Retinal pigment epithelial cell (primary cell): ENCODE data around the gene CCDC18.
"Not testable (repeated sequence)": the region's sequence is repeated elsewhere in the genome, so short reads cannot be mapped to it uniquely, and the experiment has no call there.

Experiments used
- DNase-seq: peaks from one replicate; pipeline ENCODE4 v3.0.0-alpha.2; 2010; ENCODE audit warnings: low read depth
- H3K4me3 ChIP-seq: 2 replicates; pipeline ENCODE4 v1.5.1; 2011; ENCODE audit warnings: mild to moderate bottlenecking, low read length, control low read depth, moderate library complexity
- TF ChIP-seq, protein P1 (sequence below): conservative IDR thresholded peaks from 2 replicates; pipeline ENCODE4 v1.5.1; 2011; ENCODE audit warnings: low read depth, low read length, control low read depth, inconsistent platforms

CCDC18 gene

DNA sequence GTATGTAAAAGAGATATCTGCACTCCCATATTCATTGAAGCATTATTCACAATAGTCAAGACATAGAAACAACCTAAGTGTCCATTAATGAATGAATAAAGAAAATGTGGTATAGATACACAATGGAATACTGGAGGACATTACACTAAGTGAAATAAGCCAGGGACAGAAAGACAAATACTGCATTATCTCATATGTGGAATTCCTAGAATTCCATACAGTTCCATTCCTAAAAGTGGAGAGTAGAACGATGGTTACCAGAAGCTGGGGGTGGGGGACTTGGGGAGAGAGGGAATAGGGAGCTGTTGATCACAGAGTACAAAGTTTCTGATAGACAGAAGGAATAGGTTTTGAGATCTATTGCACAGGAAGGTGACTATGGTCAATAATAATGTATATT is 7.7 kb upstream of the CCDC18 start:
- DNase-seq: no peak
- TF ChIP-seq, protein P1, sequence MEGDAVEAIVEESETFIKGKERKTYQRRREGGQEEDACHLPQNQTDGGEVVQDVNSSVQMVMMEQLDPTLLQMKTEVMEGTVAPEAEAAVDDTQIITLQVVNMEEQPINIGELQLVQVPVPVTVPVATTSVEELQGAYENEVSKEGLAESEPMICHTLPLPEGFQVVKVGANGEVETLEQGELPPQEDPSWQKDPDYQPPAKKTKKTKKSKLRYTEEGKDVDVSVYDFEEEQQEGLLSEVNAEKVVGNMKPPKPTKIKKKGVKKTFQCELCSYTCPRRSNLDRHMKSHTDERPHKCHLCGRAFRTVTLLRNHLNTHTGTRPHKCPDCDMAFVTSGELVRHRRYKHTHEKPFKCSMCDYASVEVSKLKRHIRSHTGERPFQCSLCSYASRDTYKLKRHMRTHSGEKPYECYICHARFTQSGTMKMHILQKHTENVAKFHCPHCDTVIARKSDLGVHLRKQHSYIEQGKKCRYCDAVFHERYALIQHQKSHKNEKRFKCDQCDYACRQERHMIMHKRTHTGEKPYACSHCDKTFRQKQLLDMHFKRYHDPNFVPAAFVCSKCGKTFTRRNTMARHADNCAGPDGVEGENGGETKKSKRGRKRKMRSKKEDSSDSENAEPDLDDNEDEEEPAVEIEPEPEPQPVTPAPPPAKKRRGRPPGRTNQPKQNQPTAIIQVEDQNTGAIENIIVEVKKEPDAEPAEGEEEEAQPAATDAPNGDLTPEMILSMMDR: no peak
- no peak overlapping the region for H3K4me3 ChIP-seq

DNA sequence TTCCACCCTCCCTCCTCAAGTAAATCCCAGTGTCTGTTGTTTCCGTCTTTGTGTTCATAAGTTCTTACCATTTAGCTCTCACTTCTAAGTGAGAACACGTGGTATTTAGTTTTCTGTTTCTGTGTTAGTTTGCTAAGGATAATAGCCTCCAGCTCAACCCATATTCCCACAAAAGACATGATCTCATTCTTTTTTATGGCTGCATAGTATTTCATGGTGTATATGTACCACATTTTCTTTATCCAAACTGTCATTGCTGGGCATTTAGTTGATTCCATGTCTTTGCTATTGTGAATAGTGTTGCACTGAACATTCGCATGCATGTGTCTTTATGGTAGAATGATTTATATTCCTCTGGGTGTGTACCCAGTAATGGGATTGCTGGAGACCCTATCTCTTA is 5.9 kb upstream of the CCDC18 start:
- not testable (repeated sequence) for DNase-seq, H3K4me3 ChIP-seq

DNA sequence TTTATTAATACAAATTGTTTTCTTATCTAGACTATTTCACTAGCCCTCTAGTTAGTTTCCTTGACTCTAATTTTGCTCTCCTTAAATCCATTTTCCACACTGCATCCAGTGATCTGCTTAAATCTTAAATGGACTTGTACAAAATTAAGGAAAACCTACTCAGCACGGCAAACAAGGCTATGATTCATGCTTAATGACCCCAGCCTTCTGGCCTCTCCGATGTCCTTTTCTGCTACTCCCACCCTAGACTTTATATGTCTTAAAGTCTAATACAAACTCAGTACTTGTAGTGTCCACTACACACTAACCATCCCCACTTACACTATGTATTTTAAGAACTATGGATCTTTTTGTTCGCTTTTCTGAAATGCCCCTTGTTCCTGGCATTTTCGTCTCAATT is 2.5 kb upstream of the CCDC18 start:
- TF ChIP-seq, protein P1: no peak
- H3K4me3 ChIP-seq: peak overlapping the region; percentile 88
- DNase-seq: no peak

DNA sequence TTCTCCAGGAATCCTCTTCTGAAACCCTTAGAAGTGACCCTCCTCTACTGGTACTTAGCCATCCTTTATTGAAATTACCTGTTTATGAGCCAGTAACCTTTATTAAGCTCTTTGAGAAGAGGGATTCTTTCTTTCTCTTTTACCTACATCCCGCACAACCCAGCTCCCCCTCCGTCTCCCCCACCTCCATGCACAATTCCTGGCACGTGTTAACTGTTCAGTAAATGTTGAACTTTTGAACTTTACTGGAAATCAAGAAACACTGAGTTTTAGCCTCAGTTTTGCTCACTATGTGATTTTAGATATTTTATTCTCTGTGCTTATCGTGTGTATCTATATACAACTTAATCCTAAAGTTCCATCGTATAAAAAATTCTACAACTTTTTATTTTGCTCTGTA is 2.1 kb upstream of the CCDC18 start:
- DNase-seq: no peak
- TF ChIP-seq, protein P1: no peak
- H3K4me3 ChIP-seq: peak overlapping the region; percentile 88

DNA sequence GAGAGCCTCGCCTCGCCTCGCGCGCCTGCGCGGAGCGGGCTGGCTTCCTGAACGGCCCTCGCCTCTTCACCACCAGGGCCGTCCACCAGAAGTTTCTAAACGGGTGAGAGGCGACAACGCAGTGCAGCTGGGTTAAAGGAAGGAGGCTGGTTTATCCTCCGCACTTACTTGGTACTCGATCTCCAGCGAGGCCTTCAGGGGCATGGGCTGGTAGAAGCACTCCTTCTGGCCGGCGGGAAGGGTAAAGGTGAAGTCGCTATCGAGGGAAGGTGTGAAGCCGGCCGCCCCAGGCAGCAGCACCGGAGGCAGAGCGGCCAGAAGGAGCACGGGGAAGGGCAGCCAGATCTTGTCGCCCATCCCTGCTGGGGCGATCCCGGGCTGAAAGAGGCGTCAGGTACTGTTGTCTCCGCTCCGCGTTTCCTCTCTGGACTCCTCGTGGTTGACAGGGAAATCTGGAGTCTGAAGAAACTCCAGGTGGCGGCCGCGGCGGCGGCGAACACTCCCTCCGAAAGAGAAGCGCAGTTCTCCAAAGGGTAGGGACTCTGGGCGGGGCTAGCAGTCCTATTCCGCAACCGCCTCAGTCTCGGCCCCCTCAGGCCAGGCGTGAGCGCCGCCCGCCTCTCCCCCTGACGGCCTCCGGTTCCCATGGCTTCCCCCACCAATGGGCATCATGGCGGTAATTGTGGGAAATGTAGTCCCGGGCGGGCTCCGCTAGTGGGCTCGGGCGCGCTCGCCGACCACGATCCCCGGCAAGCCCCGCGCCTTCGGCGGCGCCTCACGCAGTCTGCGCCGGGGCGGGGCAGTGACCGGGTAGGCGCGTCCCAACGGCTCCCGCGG is 420 bp upstream of the CCDC18 start, which contains the start of gene TMED5:
TSS of gene TMED5 (minus strand) at position 528 of the 837 bp plus-strand sequence. CDS start at position 357, 171 bp downstream.
- TF ChIP-seq, protein P1: peak; percentile 26
- peak within 1 kb of the TSS; percentile 90 for H3K4me3 ChIP-seq
- peak; percentile 90 for DNase-seq

DNA sequence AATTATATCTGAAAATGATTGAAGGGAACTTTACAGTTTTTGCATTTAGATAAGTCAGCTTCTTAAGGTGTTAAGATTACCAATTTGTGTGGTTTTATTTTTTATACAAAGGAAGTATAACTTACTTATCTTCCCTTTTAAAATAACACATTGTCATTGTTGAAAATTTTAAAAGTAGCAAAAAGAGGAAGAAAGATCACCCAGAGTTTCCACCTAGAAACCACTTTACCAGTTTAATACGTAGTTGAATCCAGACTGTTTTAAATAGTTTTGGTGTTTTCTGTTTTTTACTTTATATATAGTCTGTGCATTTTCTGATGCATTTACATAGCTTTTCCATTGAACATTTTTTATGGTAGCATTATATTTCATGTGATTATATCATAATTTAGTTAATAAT is 6.1 kb downstream of the CCDC18 start:
- DNase-seq: no peak
- no peak overlapping the region for H3K4me3 ChIP-seq
- TF ChIP-seq, protein P1: no peak

DNA sequence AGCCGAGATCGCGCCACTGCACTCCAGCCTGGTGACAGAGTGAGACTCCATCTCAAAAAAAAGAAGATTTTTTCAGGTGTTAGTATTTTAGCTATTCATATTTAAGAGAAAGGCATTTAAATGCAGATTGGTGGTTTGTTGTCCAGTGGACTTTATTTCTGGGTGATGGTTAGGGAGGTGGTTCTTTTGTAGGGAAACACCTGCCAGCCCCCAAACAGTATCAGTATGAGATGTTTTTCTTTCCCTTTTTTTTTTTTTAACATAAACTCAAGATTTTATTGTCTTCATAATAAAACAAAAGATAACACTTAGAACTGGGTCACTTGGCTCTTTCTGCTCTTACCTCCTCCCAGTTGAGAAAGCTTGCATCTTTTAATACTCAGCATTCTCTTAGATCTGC is 9.9 kb downstream of the CCDC18 start:
- DNase-seq: no peak
- TF ChIP-seq, protein P1: no peak

More for the DNA sequence above, 9.9 kb downstream of the CCDC18 start:
- H3K4me3 ChIP-seq: no peak overlapping the region
